ENCODE data around the gene F2RL2. TPM values are rescaled to one million over a fixed set of nuclear protein-coding genes. Genes with fewer than 3 reads are reported as not detected.

F2RL2 gene
- total RNA-seq, 1 experiment from 2014 or later = 11.2 TPM

Other genes with a start within 250 kb of the F2RL2 start
- gene IQGAP2, start 220.1 kb downstream of the F2RL2 start, total RNA-seq (2014; rRNA removed; shearing (Covaris generic); ENCODE audit: low replicate concordance) = 0.20 TPM in 1 of 2 replicates, not detected in the other
- gene F2R, start 92.7 kb upstream of the F2RL2 start, total RNA-seq (2014; rRNA removed; shearing (Covaris generic); ENCODE audit: low replicate concordance) = 9.1 and 12.0 TPM in 2 replicates
- 10.7 and 11.9 TPM in 2 replicates for gene F2RL1, start 195.6 kb upstream of the F2RL2 start, total RNA-seq (2014; rRNA removed; shearing (Covaris generic); ENCODE audit: low replicate concordance)
- not detected in 2 replicates for gene S100Z, start 226.6 kb upstream of the F2RL2 start, total RNA-seq (2014; rRNA removed; shearing (Covaris generic); ENCODE audit: low replicate concordance)